Stimulated activated CD4-positive, alpha-beta T cell treated with anti-CD3 and anti-CD28 coated beads, Interleukin-4, amount 100 ng/mL, for 4 hours (primary cell): Measurements from ENCODE around the gene BMP7.

Experiments used
- DNase-seq, 2 experiments: peaks; one replicate each; pipeline ENCODE4 v3.0.0-alpha.2; 2020

Gene BMP7

GRCh38 chr20:57141492-57141891 lies 124.9 kb downstream of the BMP7 start:
- DNase-seq, result no peak

- no peak for DNase-seq
Observed at GRCh38 chr20:57140416-57140965, 126.0 kb downstream of the BMP7 start.

GRCh38 chr20:57139342-57140093 lies 126.9 kb downstream of the BMP7 start:
- DNase-seq, result no peak

GRCh38 chr20:57138198-57138995 lies 128.0 kb downstream of the BMP7 start:
- DNase-seq, result no peak

GRCh38 chr20:57137676-57138075 lies 128.8 kb downstream of the BMP7 start:
- no peak for DNase-seq

GRCh38 chr20:57136734-57137133 lies 129.7 kb downstream of the BMP7 start:
- no peak for DNase-seq

- no peak for DNase-seq
Observed at GRCh38 chr20:57135875-57136274, 130.6 kb downstream of the BMP7 start.

- no peak for DNase-seq
Observed at GRCh38 chr20:57134804-57135203, 131.6 kb downstream of the BMP7 start.

GRCh38 chr20:57133926-57134650 lies 132.4 kb downstream of the BMP7 start:
- no peak for DNase-seq

GRCh38 chr20:57131601-57132391 lies 134.6 kb downstream of the BMP7 start:
- no peak for DNase-seq

GRCh38 chr20:57131077-57131476 lies 135.4 kb downstream of the BMP7 start:
- DNase-seq, result no peak

GRCh38 chr20:57130160-57130772 lies 136.2 kb downstream of the BMP7 start:
- no peak for DNase-seq

- DNase-seq, result no peak
Observed at GRCh38 chr20:57129303-57129702, 137.1 kb downstream of the BMP7 start.

GRCh38 chr20:57128044-57128757 lies 138.2 kb downstream of the BMP7 start:
- DNase-seq, result no peak

GRCh38 chr20:57126481-57127092 lies 139.9 kb downstream of the BMP7 start:
- DNase-seq, result no peak

GRCh38 chr20:57124800-57125517 lies 141.5 kb downstream of the BMP7 start:
- no peak for DNase-seq

- DNase-seq, result no peak
Observed at GRCh38 chr20:57124366-57124765, 142.1 kb downstream of the BMP7 start.

- no peak for DNase-seq
Observed at GRCh38 chr20:57123504-57123903, 142.9 kb downstream of the BMP7 start.

GRCh38 chr20:57122536-57123489 lies 143.6 kb downstream of the BMP7 start:
- DNase-seq, result no peak
